ENCODE measurements around the gene MSH2.
A peak's percentile ranks its signal among the peaks of the same experiment; 100 is the strongest.
"Not testable (repeated sequence)": the region's sequence is repeated elsewhere in the genome, so short reads cannot be mapped to it uniquely, and the experiment has no call there.

MSH2 gene

GRCh38 chr2:47420214-47420613 is 17.3 kb downstream of the MSH2 start:
- no peak overlapping the region for H3K27ac ChIP-seq
- TF ChIP-seq, protein P1, sequence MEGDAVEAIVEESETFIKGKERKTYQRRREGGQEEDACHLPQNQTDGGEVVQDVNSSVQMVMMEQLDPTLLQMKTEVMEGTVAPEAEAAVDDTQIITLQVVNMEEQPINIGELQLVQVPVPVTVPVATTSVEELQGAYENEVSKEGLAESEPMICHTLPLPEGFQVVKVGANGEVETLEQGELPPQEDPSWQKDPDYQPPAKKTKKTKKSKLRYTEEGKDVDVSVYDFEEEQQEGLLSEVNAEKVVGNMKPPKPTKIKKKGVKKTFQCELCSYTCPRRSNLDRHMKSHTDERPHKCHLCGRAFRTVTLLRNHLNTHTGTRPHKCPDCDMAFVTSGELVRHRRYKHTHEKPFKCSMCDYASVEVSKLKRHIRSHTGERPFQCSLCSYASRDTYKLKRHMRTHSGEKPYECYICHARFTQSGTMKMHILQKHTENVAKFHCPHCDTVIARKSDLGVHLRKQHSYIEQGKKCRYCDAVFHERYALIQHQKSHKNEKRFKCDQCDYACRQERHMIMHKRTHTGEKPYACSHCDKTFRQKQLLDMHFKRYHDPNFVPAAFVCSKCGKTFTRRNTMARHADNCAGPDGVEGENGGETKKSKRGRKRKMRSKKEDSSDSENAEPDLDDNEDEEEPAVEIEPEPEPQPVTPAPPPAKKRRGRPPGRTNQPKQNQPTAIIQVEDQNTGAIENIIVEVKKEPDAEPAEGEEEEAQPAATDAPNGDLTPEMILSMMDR (conservative IDR thresholded peaks at IDR 0.05), result no peak

DNA sequence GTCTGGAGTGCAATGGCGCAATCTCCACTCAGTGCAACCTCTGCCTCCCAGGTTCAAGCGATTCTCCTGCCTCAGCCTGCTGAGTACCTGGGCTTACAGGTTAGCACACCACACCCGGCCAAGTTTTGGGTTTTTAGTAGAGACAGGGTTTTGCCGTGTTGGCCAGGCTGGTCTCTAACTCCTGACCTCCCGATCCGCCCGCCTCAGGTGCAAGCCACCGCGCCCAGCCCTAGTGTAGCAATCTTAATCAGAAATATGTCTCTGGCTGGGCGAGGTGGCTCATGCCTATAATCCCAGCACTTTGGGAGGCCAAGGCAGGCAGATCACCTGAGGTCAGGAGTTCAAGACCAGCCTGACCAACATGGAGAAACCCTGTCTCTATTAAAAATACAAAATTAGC is 17.7 kb downstream of the MSH2 start:
- H3K27ac ChIP-seq, result not testable (repeated sequence)

DNA sequence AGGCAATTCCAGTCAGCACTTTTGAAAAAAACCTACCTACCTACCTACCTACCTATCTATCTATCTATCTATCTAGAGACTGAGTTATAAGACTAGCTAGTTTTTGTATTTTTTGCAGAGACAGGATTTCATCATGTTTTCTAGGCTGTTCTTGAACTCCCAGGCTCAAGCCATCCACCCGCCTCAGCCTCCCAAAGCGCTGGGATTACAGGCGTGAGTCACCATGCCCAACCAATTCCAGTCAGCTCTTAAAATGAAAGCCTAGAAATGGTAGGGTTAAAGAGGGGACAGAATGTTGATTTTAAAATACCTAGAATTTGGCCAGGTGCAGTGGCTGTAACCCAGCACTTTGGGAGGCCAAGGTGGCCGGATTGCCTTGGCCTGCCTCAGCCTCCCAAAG is 19.1 kb downstream of the MSH2 start:
- no peak overlapping the region for H3K27ac ChIP-seq

DNA sequence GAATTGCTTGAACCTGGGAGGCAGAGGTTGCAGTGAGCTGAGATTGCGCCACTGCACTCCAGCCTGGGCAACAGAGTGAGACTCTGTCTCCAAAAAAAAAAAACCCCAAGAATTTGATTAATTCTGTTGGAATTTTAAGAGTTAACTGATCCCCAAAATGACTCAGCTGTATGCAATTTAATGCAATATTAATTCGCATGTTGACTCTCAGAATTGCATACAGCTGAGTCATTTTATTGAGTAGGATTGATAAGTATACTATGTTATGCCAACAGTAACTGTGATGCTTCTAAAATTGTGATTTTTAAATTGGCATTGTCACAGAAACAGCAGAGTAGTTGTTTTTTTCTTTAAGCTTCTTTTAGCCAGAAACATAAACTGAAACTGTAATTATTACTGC is 19.6 kb downstream of the MSH2 start:
- TF ChIP-seq, protein P1 (conservative IDR thresholded peaks at IDR 0.05), result no peak
- no peak overlapping the region for H3K27ac ChIP-seq

More for the DNA sequence above, 19.1 kb downstream of the MSH2 start:
- TF ChIP-seq, protein P1 (conservative IDR thresholded peaks at IDR 0.05), result no peak

- H3K27ac ChIP-seq, result no peak overlapping the region
These were observed 23.8 kb downstream of the MSH2 start for GRCh38 chr2:47426786-47427185.

GRCh38 chr2:47429795-47430194 is 26.8 kb downstream of the MSH2 start:
- H3K27ac ChIP-seq, result no peak overlapping the region
- TF ChIP-seq, protein P1 (conservative IDR thresholded peaks at IDR 0.05), result no peak

More at GRCh38 chr2:47426786-47427185, 23.8 kb downstream of the MSH2 start:
- TF ChIP-seq, protein P1 (conservative IDR thresholded peaks at IDR 0.05), result no peak

- H3K27ac ChIP-seq, result not testable (repeated sequence)
These were observed 30.1 kb downstream of the MSH2 start for GRCh38 chr2:47433006-47433405.

- H3K27ac ChIP-seq, result not testable (repeated sequence)
These were observed 30.5 kb downstream of the MSH2 start for GRCh38 chr2:47433445-47433844.

- TF ChIP-seq, protein P1 (conservative IDR thresholded peaks at IDR 0.05), result peak; percentile 79
- H3K27ac ChIP-seq, result no peak overlapping the region
These were observed 34.3 kb downstream of the MSH2 start for GRCh38 chr2:47437287-47437686.

Measured in VCaP (cell line).